Thyroid gland (tissue), 4 donors: ENCODE results near the gene CCDC34. TPM values are rescaled to one million over a fixed set of nuclear protein-coding genes. Genes with fewer than 3 reads are reported as not detected.

Experiments
- DNase-seq, 2 donors: peaks; one replicate each; pipeline ENCODE4 v3.0.0-alpha.2; 2019
- H3K27ac ChIP-seq, 3 donors: fragments of 200-600 bp; sonication (generic); 1 replicate in 2 of 3; 2 replicates in 1 of 3; pipeline ENCODE4 v1.5.1; 2016 to 2019; ENCODE audit warnings: mild to moderate bottlenecking in 1 of 3, moderate library complexity in 1 of 3
- H3K27me3 ChIP-seq: fragments of 200-600 bp; sonication (generic); one replicate; pipeline ENCODE4 v1.5.1; 2019
- H3K36me3 ChIP-seq, 2 donors: fragments of 200-600 bp; sonication (generic); one replicate each; pipeline ENCODE4 v1.5.1; 2016 to 2019
- H3K4me1 ChIP-seq, 2 donors: fragments of 200-600 bp; sonication (generic); one replicate each; pipeline ENCODE4 v1.5.1; 2017 to 2019
- H3K4me3 ChIP-seq, 3 donors: fragments of 200-600 bp; sonication (generic); replicated peaks in 1 of 3; 1 replicate in 2 of 3; 2 replicates in 1 of 3; pipeline ENCODE4 v1.5.1; 2016; ENCODE audit warnings: mild to moderate bottlenecking in 1 of 3
- H3K9me3 ChIP-seq: fragments of 200-600 bp; sonication (generic); one replicate; pipeline ENCODE4 v1.5.1; 2017
- POLR2A ChIP-seq, 2 donors: fragments of 450-650 bp; IDR thresholded peaks; one replicate each; pipeline ENCODE4 v1.6.1; 2017; ENCODE audit warnings: antibody characterized with exemption in 2 of 2, mild to moderate bottlenecking in 2 of 2, moderate library complexity in 1 of 2
- WGBS, 2 donors: methylation state at CpG; one replicate each; pipeline ENCODE4 v1.1.5; 2017; 5-methylcytosine and 5-hydroxymethylcytosine counted together
- intact Hi-C: fragments of 100-400 bp; cut with DNase I; formaldehyde crosslinking; loops from one replicate; pipeline ENCODE4 v1.15.1; 2023
- total RNA-seq, 4 donors: library from RNA; depleted of rRNA; stranded (reverse); fragments of >200 nt; gene quantifications; one replicate each; pipeline ENCODE4 v1.2.3, GENCODE V29; 2016
- TF ChIP-seq, protein P1 (sequence below), 6 experiments: fragments of 200-600 bp in 3 of 6; fragments of 450-650 bp in 3 of 6; sonication (generic) in 3 of 6; IDR thresholded peaks; one replicate each; pipeline ENCODE4 v1.5.1; 2016 to 2019; ENCODE audit warnings: antibody characterized with exemption in 6 of 6, mild to moderate bottlenecking in 2 of 6, inconsistent platforms in 1 of 6, moderate library complexity in 1 of 6

The CCDC34 gene
- total RNA-seq, 4 donors from 2014 or later = 2.1 to 4.6 (median 3.9) TPM

GRCh38 chr11:27403195-27403594 lies 40.2 kb upstream of the CCDC34 start:
- H3K4me1 ChIP-seq = peaks cover 16 to 24% of the 10 kb centered on the region in 2 donors
- WGBS, 2 donors = 94% methylated on average over 2 of the region's 2 CpGs
- no peaks in the 10 kb centered on the region for H3K36me3 ChIP-seq
- TF ChIP-seq, protein P1, sequence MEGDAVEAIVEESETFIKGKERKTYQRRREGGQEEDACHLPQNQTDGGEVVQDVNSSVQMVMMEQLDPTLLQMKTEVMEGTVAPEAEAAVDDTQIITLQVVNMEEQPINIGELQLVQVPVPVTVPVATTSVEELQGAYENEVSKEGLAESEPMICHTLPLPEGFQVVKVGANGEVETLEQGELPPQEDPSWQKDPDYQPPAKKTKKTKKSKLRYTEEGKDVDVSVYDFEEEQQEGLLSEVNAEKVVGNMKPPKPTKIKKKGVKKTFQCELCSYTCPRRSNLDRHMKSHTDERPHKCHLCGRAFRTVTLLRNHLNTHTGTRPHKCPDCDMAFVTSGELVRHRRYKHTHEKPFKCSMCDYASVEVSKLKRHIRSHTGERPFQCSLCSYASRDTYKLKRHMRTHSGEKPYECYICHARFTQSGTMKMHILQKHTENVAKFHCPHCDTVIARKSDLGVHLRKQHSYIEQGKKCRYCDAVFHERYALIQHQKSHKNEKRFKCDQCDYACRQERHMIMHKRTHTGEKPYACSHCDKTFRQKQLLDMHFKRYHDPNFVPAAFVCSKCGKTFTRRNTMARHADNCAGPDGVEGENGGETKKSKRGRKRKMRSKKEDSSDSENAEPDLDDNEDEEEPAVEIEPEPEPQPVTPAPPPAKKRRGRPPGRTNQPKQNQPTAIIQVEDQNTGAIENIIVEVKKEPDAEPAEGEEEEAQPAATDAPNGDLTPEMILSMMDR (IDR thresholded peaks at IDR 0.05) = no peak
- no peak for TF ChIP-seq POLR2A (IDR thresholded peaks at IDR 0.05)
- H3K27me3 ChIP-seq = no peaks in the 10 kb centered on the region
- no peak overlapping the region for H3K27ac ChIP-seq
- no peaks in the 10 kb centered on the region for H3K9me3 ChIP-seq
- intact Hi-C loops = no loop called here
- DNase-seq = no peak
- H3K4me3 ChIP-seq = no peak overlapping the region

GRCh38 chr11:27402450-27402849 lies 39.4 kb upstream of the CCDC34 start:
- no peaks in the 10 kb centered on the region for H3K9me3 ChIP-seq
- DNase-seq = no peak
- 97 to 98% methylated on average over 2 of the region's 2 CpGs for WGBS, 2 donors

GRCh38 chr11:27401833-27402316 lies 38.9 kb upstream of the CCDC34 start:
- TF ChIP-seq POLR2A (IDR thresholded peaks at IDR 0.05) = no peak
- TF ChIP-seq, protein P1 (IDR thresholded peaks at IDR 0.05) = no peak
- H3K27me3 ChIP-seq = no peaks in the 10 kb centered on the region
- no peaks in the 10 kb centered on the region for H3K9me3 ChIP-seq
- H3K27ac ChIP-seq = no peak overlapping the region
- H3K4me3 ChIP-seq = no peak overlapping the region
- DNase-seq = no peak
- 82 to 89% methylated on average over 5 of the region's 5 CpGs for WGBS, 2 donors
- intact Hi-C loops = no loop called here
- no peaks in the 10 kb centered on the region for H3K36me3 ChIP-seq
- H3K4me1 ChIP-seq = peaks cover 19 to 24% of the 10 kb centered on the region in 2 donors

More at GRCh38 chr11:27402450-27402849, 39.4 kb upstream of the CCDC34 start:
- intact Hi-C loops = no loop called here
- Histone ChIP-seq H3K4me3 (no peak overlapping the region), H3K27me3 (no peaks in the 10 kb centered on the region), H3K4me1 (peaks cover 16 to 24% of the 10 kb centered on the region in 2 donors), H3K27ac (no peak overlapping the region), H3K36me3 (no peaks in the 10 kb centered on the region)
- TF ChIP-seq, protein P1 (IDR thresholded peaks at IDR 0.05) = no peak
- TF ChIP-seq POLR2A (IDR thresholded peaks at IDR 0.05) = no peak

GRCh38 chr11:27401280-27401832 lies 38.3 kb upstream of the CCDC34 start:
- intact Hi-C loops = no loop called here
- Histone ChIP-seq H3K27ac (no peak overlapping the region), H3K27me3 (no peaks in the 10 kb centered on the region), H3K4me3 (no peak overlapping the region), H3K36me3 (no peaks in the 10 kb centered on the region), H3K9me3 (no peaks in the 10 kb centered on the region), H3K4me1 (peaks cover 19% of the 10 kb centered on the region in 2 donors)
- WGBS, 2 donors = 93 to 94% methylated on average over 5 of the region's 5 CpGs
- no peak for DNase-seq
- TF ChIP-seq, protein P1 (IDR thresholded peaks at IDR 0.05) = no peak
- TF ChIP-seq POLR2A (IDR thresholded peaks at IDR 0.05) = no peak

GRCh38 chr11:27398400-27398770 lies 35.4 kb upstream of the CCDC34 start:
- H3K27me3 ChIP-seq = no peaks in the 10 kb centered on the region
- H3K4me3 ChIP-seq = no peak overlapping the region
- intact Hi-C loops = no loop called here
- peaks cover 6 to 15% of the 10 kb centered on the region in 2 donors for H3K4me1 ChIP-seq
- H3K9me3 ChIP-seq = no peaks in the 10 kb centered on the region
- no peaks in the 10 kb centered on the region for H3K36me3 ChIP-seq
- TF ChIP-seq, protein P1 (IDR thresholded peaks at IDR 0.05) = no peak
- no peak overlapping the region for H3K27ac ChIP-seq
- 93 to 94% methylated on average over 3 of the region's 3 CpGs for WGBS, 2 donors
- DNase-seq = no peak
